Smooth muscle cell (in vitro differentiated cells): ENCODE data around the gene LRRC49. TPM values are rescaled to one million over a fixed set of nuclear protein-coding genes. Genes with fewer than 3 reads are reported as not detected.

Source experiments
- DNase-seq: peaks from one replicate; lab custom pipeline; 2025; ENCODE audit not compliant: unreplicated experiment; lab: John Stamatoyannopoulos, UW
- H2AFZ ChIP-seq: fragments of 200-600 bp; sonication (generic); 2 replicates; pipeline ENCODE4 v1.6.0; 2016; ENCODE audit warnings: antibody characterized with exemption, low read depth, mild to moderate bottlenecking
- H3F3A ChIP-seq: fragments of 200-600 bp; sonication (generic); 2 replicates; pipeline ENCODE4 v1.6.0; 2017; ENCODE audit warnings: antibody characterized with exemption, low read depth
- H3K27ac ChIP-seq: fragments of 200-600 bp; sonication (generic); 2 replicates; pipeline ENCODE4 v1.5.1; 2016; ENCODE audit warnings: low read depth, mild to moderate bottlenecking
- H3K27me3 ChIP-seq: fragments of 200-600 bp; sonication (generic); 2 replicates; pipeline ENCODE4 v1.6.1; 2016; ENCODE audit warnings: low read depth, mild to moderate bottlenecking
- H3K36me3 ChIP-seq: fragments of 200-600 bp; sonication (generic); 2 replicates; pipeline ENCODE4 v1.5.1; 2016; ENCODE audit warnings: low read depth
- H3K4me1 ChIP-seq: fragments of 200-600 bp; sonication (generic); 2 replicates; pipeline ENCODE4 v1.5.1; 2016; ENCODE audit warnings: low read depth
- H3K4me2 ChIP-seq: fragments of 200-600 bp; sonication (generic); 2 replicates; pipeline ENCODE4 v1.6.0; 2016; ENCODE audit warnings: mild to moderate bottlenecking
- H3K4me3 ChIP-seq: fragments of 200-600 bp; sonication (generic); 2 replicates; pipeline ENCODE4 v1.5.1; 2016; ENCODE audit warnings: mild to moderate bottlenecking
- H3K79me2 ChIP-seq: fragments of 200-600 bp; sonication (generic); 2 replicates; pipeline ENCODE4 v1.6.0; 2016; ENCODE audit warnings: low read depth, mild to moderate bottlenecking
- H3K9ac ChIP-seq: fragments of 200-600 bp; sonication (generic); 2 replicates; pipeline ENCODE4 v1.6.0; 2016; ENCODE audit warnings: low read depth
- H3K9me3 ChIP-seq: fragments of 200-600 bp; sonication (generic); replicated peaks from 2 replicates; pipeline ENCODE4 v1.5.1; 2016; ENCODE audit warnings: low read depth
- H4K20me1 ChIP-seq: fragments of 200-600 bp; sonication (generic); 2 replicates; pipeline ENCODE4 v1.6.0; 2016; ENCODE audit warnings: low read depth
- CTCF ChIP-seq: fragments of 200-600 bp; sonication (generic); IDR thresholded peaks from 2 replicates; pipeline ENCODE4 v1.5.1; 2017; ENCODE audit warnings: borderline replicate concordance, mild to moderate bottlenecking, antibody characterized with exemption; ENCODE audit not compliant: insufficient read depth, poor library complexity, severe bottlenecking
- whole genome bisulfite sequencing: methylation state at CpG from one replicate; pipeline ENCODE4 v1.1.7; 2016; ENCODE audit warnings: low lambda C conversion rate; 5-methylcytosine and 5-hydroxymethylcytosine counted together
- polyA plus RNA-seq: library from polyadenylated mRNA; unstranded; fragments of >200 nt; fragmentation: Nextera tagmentation; extraction: Ambion mirVana; gene quantifications from 2 replicates; pipeline ENCODE4 v1.2.1, GENCODE V29; 2016
- total RNA-seq: library from RNA; depleted of rRNA; stranded (reverse); fragments of >200 nt; gene quantifications from 2 replicates; pipeline ENCODE4 v1.2.3, GENCODE V29; 2014

LRRC49 gene, protein sequence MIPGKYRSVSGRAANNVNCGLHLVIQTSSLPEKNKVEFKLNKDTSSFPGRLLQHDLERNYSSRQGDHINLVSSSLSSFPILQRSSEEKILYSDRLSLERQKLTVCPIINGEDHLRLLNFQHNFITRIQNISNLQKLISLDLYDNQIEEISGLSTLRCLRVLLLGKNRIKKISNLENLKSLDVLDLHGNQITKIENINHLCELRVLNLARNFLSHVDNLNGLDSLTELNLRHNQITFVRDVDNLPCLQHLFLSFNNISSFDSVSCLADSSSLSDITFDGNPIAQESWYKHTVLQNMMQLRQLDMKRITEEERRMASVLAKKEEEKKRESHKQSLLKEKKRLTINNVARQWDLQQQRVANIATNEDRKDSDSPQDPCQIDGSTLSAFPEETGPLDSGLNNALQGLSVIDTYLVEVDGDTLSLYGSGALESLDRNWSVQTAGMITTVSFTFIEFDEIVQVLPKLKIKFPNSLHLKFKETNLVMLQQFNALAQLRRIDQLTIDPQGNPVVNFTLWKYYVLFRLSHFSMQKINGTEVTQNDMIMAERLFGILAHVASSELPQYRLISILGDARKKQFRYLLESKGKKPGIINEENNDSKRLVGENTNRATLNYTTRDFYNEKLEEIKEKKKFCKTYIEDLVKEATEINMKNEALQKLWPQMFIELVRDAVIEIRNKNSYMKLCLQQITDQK
- total RNA-seq (5.2 and 8.3 TPM in 2 replicates), polyA plus RNA-seq (3.1 and 5.0 TPM in 2 replicates)

- 1% methylated on average over 61 of the region's 61 CpGs for WGBS
- H3K27me3 ChIP-seq = no peaks in the 10 kb centered on the region
- no peak for TF ChIP-seq CTCF
- H3K4me2 ChIP-seq = peak within 1 kb of the TSS; percentile 89
- peak within 1 kb of the TSS; percentile 63 for H3K27ac ChIP-seq
- H3K9me3 ChIP-seq = no peaks in the 10 kb centered on the region
- H3K36me3 ChIP-seq = no peaks in the 10 kb centered on the region
- H3K9ac ChIP-seq = peak within 1 kb of the TSS; percentile 65
- H3F3A ChIP-seq = peaks cover 10% of the 10 kb centered on the region
- DNase-seq = peak; percentile 47
- H4K20me1 ChIP-seq = no peaks in the 10 kb centered on the region
- no peaks in the 10 kb centered on the region for H3K79me2 ChIP-seq
- H3K4me3 ChIP-seq = peak within 1 kb of the TSS; percentile 55
- H3K4me1 ChIP-seq = peaks cover 11% of the 10 kb centered on the region
- H2AFZ ChIP-seq = peak within 1 kb of the TSS; percentile 92
Observed at GRCh38 chr15:70892002-70892911, at the start of gene LRRC49, which contains the start of gene THAP10. Gene LRRC49 (plus strand): TSS chr15:70892826. CDS start chr15:70892895, 69 bp downstream. Gene THAP10 (minus strand): TSS chr15:70892433. CDS start chr15:70892272, 161 bp downstream.

- TF ChIP-seq CTCF = no peak
- Histone ChIP-seq H3K9me3 (no peaks in the 10 kb centered on the region), H3K79me2 (peaks cover 83% of the 10 kb centered on the region), H3K36me3 (peaks cover 2% of the 10 kb centered on the region), H3K27me3 (no peaks in the 10 kb centered on the region), H3K4me3 (no peak overlapping the region), H3K9ac (no peak overlapping the region), H3K27ac (no peak overlapping the region), H3F3A (no peaks in the 10 kb centered on the region), H2AFZ (no peak overlapping the region), H3K4me1 (no peaks in the 10 kb centered on the region), H4K20me1 (peaks cover 27% of the 10 kb centered on the region), H3K4me2 (no peak overlapping the region)
- WGBS = 99% methylated on average over 6 of the region's 6 CpGs
- no peak for DNase-seq
Observed at GRCh38 chr15:70845602-70846360, 46.8 kb upstream of the LRRC49 start.

- H3K9me3 ChIP-seq = no peaks in the 10 kb centered on the region
- H3K27me3 ChIP-seq = no peaks in the 10 kb centered on the region
- no peak overlapping the region for H2AFZ ChIP-seq
- no peak overlapping the region for H3K4me3 ChIP-seq
- peak overlapping the region; percentile 88 for H3K4me2 ChIP-seq
- no peaks in the 10 kb centered on the region for H3F3A ChIP-seq
- peaks cover 8% of the 10 kb centered on the region for H3K36me3 ChIP-seq
- peaks cover 53% of the 10 kb centered on the region for H3K79me2 ChIP-seq
- DNase-seq = no peak
- peaks cover 19% of the 10 kb centered on the region for H4K20me1 ChIP-seq
- peak overlapping the region; percentile 20 for H3K9ac ChIP-seq
- no peak for TF ChIP-seq CTCF
- H3K4me1 ChIP-seq = peaks cover 9% of the 10 kb centered on the region
- 95% methylated on average over 6 of the region's 6 CpGs for WGBS
- H3K27ac ChIP-seq = peak overlapping the region; percentile 92
Observed at GRCh38 chr15:70851889-70852288, 40.7 kb upstream of the LRRC49 start.
